GM12872 (cell line): ENCODE data around the gene CLDN22.

Experiments used
- CTCF ChIP-seq: IDR thresholded peaks from 3 replicates; pipeline ENCODE4 v1.5.1; 2011; ENCODE audit warnings: low read depth, mild to moderate bottlenecking, low read length, moderate library complexity; ENCODE audit not compliant: insufficient read depth

CLDN22 gene

DNA sequence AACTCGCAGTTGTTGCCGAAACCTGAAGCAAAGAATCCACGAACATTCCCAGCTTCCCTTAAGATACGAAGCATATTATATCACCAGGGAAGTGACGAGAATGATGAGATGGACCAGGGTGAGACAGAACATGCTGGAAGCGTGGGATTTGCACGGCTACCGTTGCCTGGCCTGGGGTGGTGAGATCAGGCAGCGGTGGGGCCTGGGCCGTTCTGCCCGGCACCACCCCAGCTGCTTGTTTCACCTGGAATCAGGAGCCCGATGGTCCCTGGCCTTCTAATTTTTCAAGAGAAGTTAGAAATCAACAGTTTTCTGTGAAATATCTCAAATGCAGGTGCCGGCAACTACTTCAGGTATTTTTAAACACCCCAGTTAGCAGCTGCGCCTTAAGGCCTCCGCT, 5.7 kb downstream of the CLDN22 start:
- no peak for TF ChIP-seq CTCF

DNA sequence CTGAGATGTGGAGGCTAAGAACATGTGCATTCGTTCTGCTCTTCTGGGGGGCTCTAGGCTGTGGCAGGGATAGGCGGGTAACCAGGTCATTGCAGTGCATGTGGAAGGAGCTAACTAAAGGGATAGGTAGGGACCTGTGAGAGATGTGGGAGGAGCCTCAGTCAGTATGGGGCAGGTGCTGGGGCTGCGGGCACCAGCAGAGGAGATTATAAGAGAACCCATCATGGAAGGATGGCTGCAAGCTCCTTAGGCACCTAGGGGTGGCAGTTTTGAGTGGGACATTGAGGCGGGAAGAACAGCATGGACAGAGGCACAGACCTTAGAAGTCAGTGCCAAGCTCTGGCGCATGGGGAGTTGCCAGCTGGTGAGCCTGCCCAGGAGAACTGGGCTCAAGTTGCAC, 7.2 kb downstream of the CLDN22 start:
- TF ChIP-seq CTCF = no peak

GRCh38 chr4:183306811-183307210, 13.3 kb downstream of the CLDN22 start:
- TF ChIP-seq CTCF = no peak

- TF ChIP-seq CTCF = no peak
Measured at GRCh38 chr4:183304538-183304937, 15.5 kb downstream of the CLDN22 start.

DNA sequence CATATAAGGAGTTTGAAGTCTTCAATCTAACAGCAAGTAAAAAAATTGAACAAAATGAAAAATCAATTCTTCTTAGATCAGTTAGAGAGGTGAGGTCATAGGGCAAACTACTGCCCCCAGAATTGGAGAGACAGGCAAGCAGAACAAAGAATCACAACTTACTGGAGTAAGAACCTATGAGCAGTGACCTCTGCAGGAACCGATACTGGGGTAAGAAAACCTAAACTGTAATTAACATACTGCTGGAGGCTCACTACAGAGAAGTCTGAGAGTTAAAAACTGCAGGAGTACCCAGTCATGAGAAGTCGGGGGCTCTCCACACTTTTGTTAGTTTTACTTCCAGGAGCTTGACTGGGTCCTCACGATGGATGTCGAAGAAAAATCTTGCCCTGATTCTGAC, 16.0 kb downstream of the CLDN22 start:
- no peak for TF ChIP-seq CTCF

- TF ChIP-seq CTCF = no peak
Measured at GRCh38 chr4:183303301-183303700, 16.8 kb downstream of the CLDN22 start.

DNA sequence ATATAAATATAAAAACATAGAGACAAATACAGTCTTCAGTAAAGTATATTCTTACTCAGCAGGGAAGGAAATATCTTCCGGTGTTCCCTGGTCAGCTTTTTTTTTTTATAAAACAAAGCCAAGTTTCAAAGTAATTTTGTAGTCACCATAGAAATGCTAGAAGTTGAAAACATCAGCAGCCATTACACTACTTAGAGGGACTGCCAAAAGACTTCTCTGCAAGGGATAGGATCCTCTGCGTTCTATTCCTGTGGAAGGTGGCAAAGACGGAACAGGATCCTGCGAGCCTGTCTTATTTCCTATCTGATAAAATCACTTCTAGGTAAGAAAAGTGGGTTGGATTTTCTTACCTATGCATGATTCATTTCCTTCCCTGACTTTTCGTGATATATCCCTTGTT, 19.4 kb downstream of the CLDN22 start:
- no peak for TF ChIP-seq CTCF

DNA sequence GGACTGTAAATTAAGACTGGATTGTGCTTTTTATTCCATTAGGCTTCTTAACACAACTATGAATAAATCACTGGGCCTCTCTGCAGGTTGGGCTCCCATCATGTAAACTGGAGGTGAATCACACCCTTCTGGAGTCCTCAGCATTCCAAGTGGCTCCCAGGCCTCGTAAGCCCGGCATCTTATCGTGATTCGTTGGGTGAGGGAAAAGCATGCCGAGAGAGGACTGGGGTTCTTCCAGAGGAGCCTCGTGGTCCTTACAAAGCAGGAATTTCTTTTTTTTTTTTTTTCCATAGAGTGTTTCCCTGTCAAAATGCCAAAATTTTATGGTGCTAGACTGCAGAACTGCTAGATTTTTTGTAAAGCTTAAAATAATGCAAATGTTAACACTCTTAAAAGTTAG, 20.0 kb downstream of the CLDN22 start:
- TF ChIP-seq CTCF = no peak
